RWPE1 (cell line): ENCODE data around the gene PDCL2.
A peak's percentile ranks its signal among the peaks of the same experiment; 100 is the strongest.

Experiments
- CTCF ChIA-PET: fragments of 350-600 bp; sonication (Branson Sonifier 250); formaldehyde crosslinking; extraction: SDS; loops from one replicate; lab custom pipeline; 2021; lab: Yijun Ruan, JAX
- POLR2A ChIA-PET: fragments of 400-600 bp; formaldehyde crosslinking; extraction: SDS; loops from one replicate; lab custom pipeline; 2020; ENCODE audit warnings: antibody characterized with exemption; ENCODE audit not compliant: low non-redundant PET; lab: Yijun Ruan, JAX
- DNase-seq: peaks from one replicate; pipeline ENCODE4 v3.0.0; 2012; ENCODE audit warnings: low spot score
- H3K27ac ChIP-seq: fragments of 450-650 bp; 2 replicates; pipeline ENCODE4 v1.5.1; 2017
- CTCF ChIP-seq: fragments of 450-650 bp; conservative IDR thresholded peaks from 2 replicates; pipeline ENCODE4 v1.5.1; 2017; ENCODE audit warnings: low read depth, mild to moderate bottlenecking

PDCL2 gene

GRCh38 chr4:55545151-55545550 is 46.9 kb downstream of the PDCL2 start:
- H3K27ac ChIP-seq: peak overlapping the region; percentile 100
- POLR2A ChIA-PET: interaction anchor here (1.7 kb wide), 1 partner anchor 149 kb away, joined by 4 read pairs; no protein-coding TSS in a partner anchor
- no peak for DNase-seq
- CTCF ChIA-PET: interaction anchor here (0.6 to 1.0 kb wide), 3 partner anchors 199 to 1316 kb away, joined by 3 to 5 read pairs (median 4); partner anchors contain the start of gene SRD5A3
- TF ChIP-seq CTCF: no peak

- CTCF ChIA-PET: interaction anchor here (0.6 kb wide), 1 partner anchor 82 kb away, joined by 5 read pairs; no protein-coding TSS in a partner anchor
- no peak overlapping the region for H3K27ac ChIP-seq
- no peak for TF ChIP-seq CTCF
- POLR2A ChIA-PET: no interaction called here
- no peak for DNase-seq
Measured at GRCh38 chr4:55543858-55544257, 48.2 kb downstream of the PDCL2 start.

- H3K27ac ChIP-seq: no peak overlapping the region
- DNase-seq: no peak
- ChIA-PET CTCF (interaction anchor here (0.9 kb wide), 1 partner anchor 12 kb away, joined by 3 read pairs; no protein-coding TSS in a partner anchor), POLR2A (no interaction called here)
- no peak for TF ChIP-seq CTCF
Measured at GRCh38 chr4:55540271-55540670, 51.8 kb downstream of the PDCL2 start.

DNA sequence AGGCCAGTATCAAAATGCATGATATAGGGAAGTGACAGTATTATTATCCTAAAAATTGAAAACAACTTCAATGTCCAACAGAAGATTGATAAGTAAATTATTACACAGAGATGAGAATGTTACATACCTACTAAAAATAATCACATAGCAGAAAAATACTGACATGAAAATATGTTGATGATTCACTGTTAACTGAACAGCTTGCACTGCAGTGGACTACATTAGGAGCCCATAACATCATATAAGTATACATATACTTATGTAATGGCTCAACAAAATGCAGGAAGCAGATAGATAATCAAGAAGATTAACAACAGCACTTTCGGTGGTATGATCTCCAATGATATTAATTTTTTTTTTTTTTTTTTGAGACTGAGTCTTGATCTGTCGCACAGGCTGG is 52.4 kb downstream of the PDCL2 start:
- ChIA-PET POLR2A (no interaction called here), CTCF (interaction anchor here (0.9 kb wide), 1 partner anchor 12 kb away, joined by 3 read pairs; no protein-coding TSS in a partner anchor)
- TF ChIP-seq CTCF: no peak
- no peak for DNase-seq
- H3K27ac ChIP-seq: no peak overlapping the region

DNA sequence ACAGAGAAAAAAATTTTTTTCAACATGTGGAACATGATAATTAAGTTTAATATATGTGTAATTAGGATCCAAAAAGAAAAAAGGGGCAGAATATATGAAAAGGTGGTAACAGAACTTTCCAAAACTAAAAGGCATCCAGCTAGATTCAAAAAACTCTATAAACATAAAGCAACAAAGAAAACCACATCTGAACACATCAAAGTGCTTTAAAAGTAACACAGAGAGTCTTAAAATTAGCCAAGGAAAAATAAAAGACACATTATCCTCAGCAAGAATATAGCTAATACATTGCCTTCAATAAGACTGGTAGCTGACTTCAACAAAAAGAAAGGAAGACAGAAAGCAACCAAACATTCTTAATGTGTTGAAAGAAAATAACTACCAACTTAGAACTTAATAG is 53.5 kb downstream of the PDCL2 start:
- DNase-seq: no peak
- CTCF ChIA-PET: no interaction called here
- TF ChIP-seq CTCF: no peak
- POLR2A ChIA-PET: no interaction called here
- H3K27ac ChIP-seq: no peak overlapping the region

GRCh38 chr4:55534306-55534705 is 57.7 kb downstream of the PDCL2 start:
- H3K27ac ChIP-seq: no peak overlapping the region
- no peak for TF ChIP-seq CTCF
- ChIA-PET POLR2A (no interaction called here), CTCF (no interaction called here)
- DNase-seq: no peak

DNA sequence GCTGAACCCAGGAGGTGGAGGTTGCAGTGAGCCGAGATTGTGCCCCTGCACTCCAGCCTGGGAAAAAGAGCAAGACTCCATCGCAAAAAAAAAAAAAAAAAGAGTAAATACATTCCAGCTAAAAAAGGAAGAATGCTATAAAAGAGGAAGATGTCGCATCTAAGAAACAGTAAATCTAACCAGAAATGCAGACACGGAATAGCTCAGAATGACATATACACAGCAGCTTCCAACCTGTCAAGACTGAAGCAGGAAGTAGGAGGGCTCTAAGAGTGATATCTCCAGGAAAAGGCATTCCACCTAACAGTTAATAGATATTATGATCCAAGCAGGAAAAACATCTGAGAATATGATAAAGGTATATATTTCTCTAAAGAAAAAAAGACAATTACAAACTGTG is 61.4 kb downstream of the PDCL2 start:
- no peak for TF ChIP-seq CTCF
- H3K27ac ChIP-seq: no peak overlapping the region
- CTCF ChIA-PET: interaction anchor here (0.6 kb wide), 1 partner anchor 86 kb away, joined by 3 read pairs; no protein-coding TSS in a partner anchor
- POLR2A ChIA-PET: no interaction called here
- no peak for DNase-seq
